Esophagus squamous epithelium (tissue), 4 donors: ENCODE measurements around the gene MEIS1.

ENCODE experiments used
- CTCF ChIP-seq, 6 experiments: fragments of 450-650 bp in 4 of 6; fragments of 200-600 bp in 2 of 6; sonication (generic) in 2 of 6; IDR thresholded peaks; one replicate each; pipeline ENCODE4 v1.5.1; 2016 to 2019; ENCODE audit warnings: antibody characterized with exemption in 6 of 6, mild to moderate bottlenecking in 4 of 6, moderate library complexity in 4 of 6
- POLR2A ChIP-seq, 4 donors: fragments of 450-650 bp; IDR thresholded peaks; one replicate each; pipeline ENCODE4 v1.6.1; 2017; ENCODE audit warnings: antibody characterized with exemption in 4 of 4, mild to moderate bottlenecking in 4 of 4, moderate library complexity in 3 of 4

- no peak for TF ChIP-seq POLR2A (IDR thresholded peaks at IDR 0.05)
- TF ChIP-seq CTCF (IDR thresholded peaks at IDR 0.05) = no peak
Observed at GRCh38 chr2:66539452-66539851, 104.5 kb downstream of the MEIS1 start.
